ENCODE data around the gene RIT2. TPM values are rescaled to one million over a fixed set of nuclear protein-coding genes. Genes with fewer than 3 reads are reported as not detected.

Gene RIT2
- total RNA-seq, 1 experiment from 2014 or later: 1.5 TPM

DNA sequence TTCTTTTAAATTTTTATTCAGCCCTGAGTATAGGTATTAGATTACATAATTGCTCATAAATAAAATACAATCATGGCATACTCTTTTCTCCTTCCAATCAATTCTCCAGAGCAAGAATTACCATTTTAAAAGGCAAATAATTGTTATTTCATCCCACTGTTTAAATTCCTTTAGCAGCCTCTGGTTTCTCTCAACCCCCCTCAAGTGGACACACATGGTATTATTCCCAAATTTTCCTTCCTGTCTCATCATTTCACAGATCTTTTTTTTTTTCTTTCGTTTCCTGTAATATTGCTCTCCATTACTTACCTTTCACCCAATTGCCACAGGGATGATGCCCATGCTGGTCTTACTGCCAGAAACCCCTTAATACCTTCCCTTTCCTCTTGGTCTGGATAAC is 385.2 kb downstream of the RIT2 start (continued):
- no peak for TF ChIP-seq GTF2I (CRISPR knock-in tag; conservative IDR thresholded peaks at IDR 0.05)

DNA sequence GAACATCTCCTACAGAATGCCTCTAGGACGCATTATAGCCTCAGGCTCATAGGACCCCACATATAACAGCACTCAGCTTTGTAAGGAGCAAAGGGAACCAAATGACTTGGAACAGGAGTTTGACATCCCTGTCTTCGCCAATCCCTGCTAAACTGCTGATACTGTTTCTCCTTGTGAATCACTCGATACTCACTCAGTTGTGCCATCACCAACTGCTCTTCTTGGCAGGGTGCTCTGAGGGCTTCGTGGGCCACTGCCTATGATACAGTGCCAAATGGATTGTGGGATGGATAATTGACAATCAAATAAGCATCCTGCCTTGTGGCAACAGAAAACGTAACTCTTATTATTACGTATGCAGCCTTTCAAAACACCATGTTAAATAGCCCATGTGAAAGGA is 396.3 kb downstream of the RIT2 start:
- H3K9me3 Mint-ChIP-seq: peaks cover 14% of the 10 kb centered on the region
- ATAC-seq: no peak
- H3K27ac Mint-ChIP-seq: no peak overlapping the region
- POLR2A ChIA-PET: no interaction called here
- H3K27me3 Mint-ChIP-seq (ENCODE audit: low read depth): no peaks in the 10 kb centered on the region
- H3K4me1 Mint-ChIP-seq: 0 out of 2 replicates have a peak, but pooled peaks cover 3% of the 10 kb centered on the region
- TF ChIP-seq CREM (CRISPR knock-in tag; IDR thresholded peaks at IDR 0.05): no peak
- no peak for TF ChIP-seq PRRX2 (CRISPR knock-in tag; IDR thresholded peaks at IDR 0.05)
- no peak for TF ChIP-seq ETV6 (CRISPR knock-in tag; IDR thresholded peaks at IDR 0.05)
- no peak for TF ChIP-seq SP1 (CRISPR knock-in tag; conservative IDR thresholded peaks at IDR 0.05)
- TF ChIP-seq NFYB (CRISPR knock-in tag; conservative IDR thresholded peaks at IDR 0.05; ENCODE audit: low read depth): no peak
- TF ChIP-seq SMAD3 (CRISPR knock-in tag; IDR thresholded peaks at IDR 0.05; ENCODE audit: borderline replicate concordance): no peak
- TF ChIP-seq, protein P1, sequence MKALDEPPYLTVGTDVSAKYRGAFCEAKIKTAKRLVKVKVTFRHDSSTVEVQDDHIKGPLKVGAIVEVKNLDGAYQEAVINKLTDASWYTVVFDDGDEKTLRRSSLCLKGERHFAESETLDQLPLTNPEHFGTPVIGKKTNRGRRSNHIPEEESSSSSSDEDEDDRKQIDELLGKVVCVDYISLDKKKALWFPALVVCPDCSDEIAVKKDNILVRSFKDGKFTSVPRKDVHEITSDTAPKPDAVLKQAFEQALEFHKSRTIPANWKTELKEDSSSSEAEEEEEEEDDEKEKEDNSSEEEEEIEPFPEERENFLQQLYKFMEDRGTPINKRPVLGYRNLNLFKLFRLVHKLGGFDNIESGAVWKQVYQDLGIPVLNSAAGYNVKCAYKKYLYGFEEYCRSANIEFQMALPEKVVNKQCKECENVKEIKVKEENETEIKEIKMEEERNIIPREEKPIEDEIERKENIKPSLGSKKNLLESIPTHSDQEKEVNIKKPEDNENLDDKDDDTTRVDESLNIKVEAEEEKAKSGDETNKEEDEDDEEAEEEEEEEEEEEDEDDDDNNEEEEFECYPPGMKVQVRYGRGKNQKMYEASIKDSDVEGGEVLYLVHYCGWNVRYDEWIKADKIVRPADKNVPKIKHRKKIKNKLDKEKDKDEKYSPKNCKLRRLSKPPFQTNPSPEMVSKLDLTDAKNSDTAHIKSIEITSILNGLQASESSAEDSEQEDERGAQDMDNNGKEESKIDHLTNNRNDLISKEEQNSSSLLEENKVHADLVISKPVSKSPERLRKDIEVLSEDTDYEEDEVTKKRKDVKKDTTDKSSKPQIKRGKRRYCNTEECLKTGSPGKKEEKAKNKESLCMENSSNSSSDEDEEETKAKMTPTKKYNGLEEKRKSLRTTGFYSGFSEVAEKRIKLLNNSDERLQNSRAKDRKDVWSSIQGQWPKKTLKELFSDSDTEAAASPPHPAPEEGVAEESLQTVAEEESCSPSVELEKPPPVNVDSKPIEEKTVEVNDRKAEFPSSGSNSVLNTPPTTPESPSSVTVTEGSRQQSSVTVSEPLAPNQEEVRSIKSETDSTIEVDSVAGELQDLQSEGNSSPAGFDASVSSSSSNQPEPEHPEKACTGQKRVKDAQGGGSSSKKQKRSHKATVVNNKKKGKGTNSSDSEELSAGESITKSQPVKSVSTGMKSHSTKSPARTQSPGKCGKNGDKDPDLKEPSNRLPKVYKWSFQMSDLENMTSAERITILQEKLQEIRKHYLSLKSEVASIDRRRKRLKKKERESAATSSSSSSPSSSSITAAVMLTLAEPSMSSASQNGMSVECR (CRISPR knock-in tag; IDR thresholded peaks at IDR 0.05; ENCODE audit: borderline replicate concordance): no peak
- TF ChIP-seq NFE2L1 (CRISPR knock-in tag; IDR thresholded peaks at IDR 0.05): no peak
- TF ChIP-seq ZNF396 (CRISPR knock-in tag; IDR thresholded peaks at IDR 0.05; ENCODE audit: borderline replicate concordance): no peak
- CTCF ChIA-PET: no interaction called here
- H3K4me3 Mint-ChIP-seq: no peak overlapping the region
- DNase-seq (ENCODE audit: low spot score): no peak
- peaks cover 8% of the 10 kb centered on the region for H3K36me3 Mint-ChIP-seq

DNA sequence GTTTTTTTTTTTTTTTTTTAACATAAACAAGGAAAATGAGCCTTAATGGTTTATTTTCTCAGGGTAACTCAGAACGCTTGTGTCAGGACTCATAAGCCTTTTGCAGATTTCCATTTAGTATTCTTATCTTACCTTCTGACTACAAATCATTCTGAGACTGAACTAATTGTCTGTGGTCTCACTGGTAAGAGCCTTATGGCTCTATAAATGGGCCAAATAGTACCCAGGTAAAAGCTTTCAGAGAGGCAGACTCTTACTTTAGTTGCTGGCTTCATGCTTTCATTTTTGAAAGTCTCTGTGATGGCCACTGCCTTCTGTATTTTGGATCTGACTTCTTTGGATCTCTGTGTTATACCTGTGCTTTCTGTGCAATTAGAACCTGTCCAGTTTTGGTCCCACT is 403.4 kb downstream of the RIT2 start:
- H3K9me3 Mint-ChIP-seq: peaks cover under 1% of the 10 kb centered on the region
- DNase-seq (ENCODE audit: low spot score) (no peak), ATAC-seq (no peak)
- ChIA-PET CTCF (no interaction called here), POLR2A (no interaction called here)
- TF ChIP-seq, protein P2, sequence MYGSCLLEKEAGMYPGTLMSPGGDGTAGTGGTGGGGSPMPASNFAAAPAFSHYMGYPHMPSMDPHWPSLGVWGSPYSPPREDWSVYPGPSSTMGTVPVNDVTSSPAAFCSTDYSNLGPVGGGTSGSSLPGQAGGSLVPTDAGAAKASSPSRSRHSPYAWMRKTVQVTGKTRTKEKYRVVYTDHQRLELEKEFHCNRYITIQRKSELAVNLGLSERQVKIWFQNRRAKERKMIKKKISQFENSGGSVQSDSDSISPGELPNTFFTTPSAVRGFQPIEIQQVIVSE (CRISPR knock-in tag; IDR thresholded peaks at IDR 0.05; ENCODE audit: borderline replicate concordance): no peak
- TF ChIP-seq ESRRA (CRISPR knock-in tag; IDR thresholded peaks at IDR 0.05; ENCODE audit: borderline replicate concordance) (no peak), CREB1 (CRISPR knock-in tag; IDR thresholded peaks at IDR 0.05) (no peak), ZNF671 (CRISPR knock-in tag; IDR thresholded peaks at IDR 0.05) (no peak), NR1H2 (CRISPR knock-in tag; IDR thresholded peaks at IDR 0.05) (no peak)
- H3K27ac Mint-ChIP-seq: no peak overlapping the region
- H3K4me1 Mint-ChIP-seq: peaks cover 5% of the 10 kb centered on the region
- H3K4me3 Mint-ChIP-seq: no peak overlapping the region
- H3K36me3 Mint-ChIP-seq: peaks cover 3% of the 10 kb centered on the region
- no peaks in the 10 kb centered on the region for H3K27me3 Mint-ChIP-seq (ENCODE audit: low read depth)

DNA sequence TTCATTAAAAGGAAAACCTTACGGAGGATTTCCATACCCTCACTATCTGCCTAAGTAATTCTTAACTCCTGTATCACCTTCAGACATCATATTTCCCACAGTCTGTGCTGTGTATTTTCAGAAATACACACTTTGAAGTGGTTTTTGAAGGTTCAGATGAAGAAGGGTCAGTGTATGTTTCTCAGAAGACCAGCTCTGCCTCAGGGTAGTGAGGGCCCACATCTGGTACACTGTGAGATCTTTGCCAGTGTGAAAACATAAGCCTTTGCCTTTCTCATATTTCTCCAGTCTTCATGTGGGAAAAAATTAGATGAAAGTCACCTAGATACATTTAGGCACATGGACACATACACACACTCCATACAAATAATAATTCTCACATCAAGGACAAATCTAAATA is 408.4 kb downstream of the RIT2 start:
- H3K27me3 Mint-ChIP-seq (ENCODE audit: low read depth): no peaks in the 10 kb centered on the region
- H3K9me3 Mint-ChIP-seq: no peaks in the 10 kb centered on the region
- ChIA-PET CTCF (no interaction called here), POLR2A (no interaction called here)
- DNase-seq (ENCODE audit: low spot score): no peak
- H3K27ac Mint-ChIP-seq: no peak overlapping the region
- H3K4me1 Mint-ChIP-seq: peaks cover 10% of the 10 kb centered on the region
- H3K4me3 Mint-ChIP-seq: no peak overlapping the region
- no peak for ATAC-seq
- TF ChIP-seq, protein P3, sequence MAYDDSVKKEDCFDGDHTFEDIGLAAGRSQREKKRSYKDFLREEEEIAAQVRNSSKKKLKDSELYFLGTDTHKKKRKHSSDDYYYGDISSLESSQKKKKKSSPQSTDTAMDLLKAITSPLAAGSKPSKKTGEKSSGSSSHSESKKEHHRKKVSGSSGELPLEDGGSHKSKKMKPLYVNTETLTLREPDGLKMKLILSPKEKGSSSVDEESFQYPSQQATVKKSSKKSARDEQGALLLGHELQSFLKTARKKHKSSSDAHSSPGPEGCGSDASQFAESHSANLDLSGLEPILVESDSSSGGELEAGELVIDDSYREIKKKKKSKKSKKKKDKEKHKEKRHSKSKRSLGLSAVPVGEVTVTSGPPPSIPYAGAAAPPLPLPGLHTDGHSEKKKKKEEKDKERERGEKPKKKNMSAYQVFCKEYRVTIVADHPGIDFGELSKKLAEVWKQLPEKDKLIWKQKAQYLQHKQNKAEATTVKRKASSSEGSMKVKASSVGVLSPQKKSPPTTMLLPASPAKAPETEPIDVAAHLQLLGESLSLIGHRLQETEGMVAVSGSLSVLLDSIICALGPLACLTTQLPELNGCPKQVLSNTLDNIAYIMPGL (CRISPR knock-in tag; IDR thresholded peaks at IDR 0.05): no peak
- TF ChIP-seq, protein P4, sequence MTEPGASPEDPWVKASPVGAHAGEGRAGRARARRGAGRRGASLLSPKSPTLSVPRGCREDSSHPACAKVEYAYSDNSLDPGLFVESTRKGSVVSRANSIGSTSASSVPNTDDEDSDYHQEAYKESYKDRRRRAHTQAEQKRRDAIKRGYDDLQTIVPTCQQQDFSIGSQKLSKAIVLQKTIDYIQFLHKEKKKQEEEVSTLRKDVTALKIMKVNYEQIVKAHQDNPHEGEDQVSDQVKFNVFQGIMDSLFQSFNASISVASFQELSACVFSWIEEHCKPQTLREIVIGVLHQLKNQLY (CRISPR knock-in tag; IDR thresholded peaks at IDR 0.05): no peak
- TF ChIP-seq GTF2I (CRISPR knock-in tag; conservative IDR thresholded peaks at IDR 0.05) (no peak), ZNF219 (CRISPR knock-in tag; IDR thresholded peaks at IDR 0.05; ENCODE audit: borderline replicate concordance) (no peak), ZNF232 (CRISPR knock-in tag; IDR thresholded peaks at IDR 0.05) (no peak), FOXP1 (CRISPR knock-in tag; IDR thresholded peaks at IDR 0.05; ENCODE audit: borderline replicate concordance) (no peak)
- TF ChIP-seq, protein P5, sequence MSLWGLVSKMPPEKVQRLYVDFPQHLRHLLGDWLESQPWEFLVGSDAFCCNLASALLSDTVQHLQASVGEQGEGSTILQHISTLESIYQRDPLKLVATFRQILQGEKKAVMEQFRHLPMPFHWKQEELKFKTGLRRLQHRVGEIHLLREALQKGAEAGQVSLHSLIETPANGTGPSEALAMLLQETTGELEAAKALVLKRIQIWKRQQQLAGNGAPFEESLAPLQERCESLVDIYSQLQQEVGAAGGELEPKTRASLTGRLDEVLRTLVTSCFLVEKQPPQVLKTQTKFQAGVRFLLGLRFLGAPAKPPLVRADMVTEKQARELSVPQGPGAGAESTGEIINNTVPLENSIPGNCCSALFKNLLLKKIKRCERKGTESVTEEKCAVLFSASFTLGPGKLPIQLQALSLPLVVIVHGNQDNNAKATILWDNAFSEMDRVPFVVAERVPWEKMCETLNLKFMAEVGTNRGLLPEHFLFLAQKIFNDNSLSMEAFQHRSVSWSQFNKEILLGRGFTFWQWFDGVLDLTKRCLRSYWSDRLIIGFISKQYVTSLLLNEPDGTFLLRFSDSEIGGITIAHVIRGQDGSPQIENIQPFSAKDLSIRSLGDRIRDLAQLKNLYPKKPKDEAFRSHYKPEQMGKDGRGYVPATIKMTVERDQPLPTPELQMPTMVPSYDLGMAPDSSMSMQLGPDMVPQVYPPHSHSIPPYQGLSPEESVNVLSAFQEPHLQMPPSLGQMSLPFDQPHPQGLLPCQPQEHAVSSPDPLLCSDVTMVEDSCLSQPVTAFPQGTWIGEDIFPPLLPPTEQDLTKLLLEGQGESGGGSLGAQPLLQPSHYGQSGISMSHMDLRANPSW (CRISPR knock-in tag; conservative IDR thresholded peaks at IDR 0.05; ENCODE audit: low read depth): no peak
- H3K36me3 Mint-ChIP-seq: no peaks in the 10 kb centered on the region

All from WTC11 (cell line).